Endothelial cell of umbilical vein (primary cell): ENCODE measurements around the gene MTRR. TPM values are rescaled to one million over a fixed set of nuclear protein-coding genes. Genes with fewer than 3 reads are reported as not detected.

ENCODE experiments used
- BruUV-seq: library from RNA; stranded (reverse); fragments of 400-500 nt; replicated peaks from 2 replicates; lab custom pipeline; 2021; lab: Mats Ljungman, UMichigan
- CTCF ChIA-PET: fragments of 300-600, 350-600 bp; sonication (Branson Sonifier 250); formaldehyde crosslinking; loops from one replicate; lab custom pipeline; 2021; ENCODE audit warnings: antibody characterized with exemption, inconsistent platforms; lab: Charles Lee
- POLR2A ChIA-PET: fragments of 300-600, 350-600 bp; sonication (Branson Sonifier 250); formaldehyde crosslinking; loops from one replicate; lab custom pipeline; 2021; ENCODE audit warnings: antibody characterized with exemption, inconsistent platforms; lab: Charles Lee
- DNase-seq: peaks from one replicate; pipeline ENCODE4 v3.0.0-alpha.2; 2011; ENCODE audit warnings: low read depth, low spot score
- FAIRE-seq: peaks from 2 replicates; lab custom pipeline; 2011; peaks lifted over from hg19 to GRCh38; lab: Jason Lieb, UNC
- H2AFZ ChIP-seq: 2 replicates; pipeline ENCODE4 v1.6.0; 2012; ENCODE audit warnings: low read depth, low read length, control low read depth, inconsistent platforms
- H3K27ac ChIP-seq: 2 replicates; pipeline ENCODE4 v1.5.1; 2011; ENCODE audit warnings: low read depth, mild to moderate bottlenecking, control low read depth, low read length, moderate library complexity; ENCODE audit not compliant: insufficient read depth
- H3K27me3 ChIP-seq, 2 experiments: 2 replicates each; pipeline versions ENCODE4 v1.6.0 to v1.6.1; 2011; ENCODE audit warnings: low read length in 2 of 2, mixed read lengths in 1 of 2; ENCODE audit not compliant: control insufficient read depth in 2 of 2, insufficient read depth in 2 of 2
- H3K36me3 ChIP-seq, 2 experiments: 2 replicates in 1 of 2; 3 replicates in 1 of 2; pipeline ENCODE4 v1.5.1; 2011; ENCODE audit warnings: low read length in 2 of 2, mild to moderate bottlenecking in 1 of 2, moderate library complexity in 1 of 2; ENCODE audit not compliant: control insufficient read depth in 2 of 2, insufficient read depth in 2 of 2; ENCODE audit errors: extremely low read depth in 1 of 2
- H3K4me1 ChIP-seq: 3 replicates; pipeline ENCODE4 v1.5.1; 2011; ENCODE audit warnings: mild to moderate bottlenecking, low read length; ENCODE audit not compliant: control insufficient read depth, insufficient read depth; ENCODE audit errors: extremely low read depth
- H3K4me2 ChIP-seq: 2 replicates; pipeline ENCODE4 v1.6.1; 2011; ENCODE audit warnings: low read length, control low read depth, mixed read lengths; ENCODE audit not compliant: insufficient read depth
- H3K4me3 ChIP-seq, 3 experiments: fragments of 200-600 bp in 1 of 3; sonication (generic), shearing (Covaris generic) in 1 of 3; replicated peaks in 1 of 3; 2 replicates each; pipeline ENCODE4 v1.5.1; 2011 to 2016; ENCODE audit warnings: control low read depth in 3 of 3, low read length in 3 of 3, mild to moderate bottlenecking in 2 of 3, inconsistent platforms in 1 of 3, low read depth in 1 of 3, moderate library complexity in 1 of 3; ENCODE audit not compliant: insufficient read depth in 1 of 3
- H3K79me2 ChIP-seq: 2 replicates; pipeline ENCODE4 v1.6.0; 2012; ENCODE audit warnings: low read length, inconsistent platforms; ENCODE audit not compliant: control insufficient read depth, insufficient read depth
- H3K9ac ChIP-seq: replicated peaks from 2 replicates; pipeline ENCODE3; 2011; ENCODE audit warnings: low read length, control low read depth; ENCODE audit not compliant: insufficient read depth; ENCODE audit errors: extremely low read depth
- H3K9me1 ChIP-seq: replicated peaks from 3 replicates; pipeline ENCODE4 v1.6.0; 2011; ENCODE audit warnings: mild to moderate bottlenecking, low read length; ENCODE audit not compliant: control insufficient read depth, insufficient read depth; ENCODE audit errors: extremely low read depth
- H3K9me3 ChIP-seq: replicated peaks from 2 replicates; pipeline ENCODE4 v1.5.1; 2012; ENCODE audit warnings: low read length, inconsistent platforms; ENCODE audit not compliant: control insufficient read depth, insufficient read depth
- H4K20me1 ChIP-seq: replicated peaks from 2 replicates; pipeline ENCODE3; 2011; ENCODE audit warnings: mild to moderate bottlenecking, low read length; ENCODE audit not compliant: control insufficient read depth, insufficient read depth; ENCODE audit errors: extremely low read depth
- EZH2 ChIP-seq: IDR thresholded peaks from 2 replicates; pipeline ENCODE4 v1.6.1; 2012; ENCODE audit warnings: borderline replicate concordance, low read depth, mild to moderate bottlenecking, moderate library complexity, low read length, inconsistent platforms; ENCODE audit not compliant: severe bottlenecking
- FOS ChIP-seq: IDR thresholded peaks from 2 replicates; pipeline ENCODE4 v1.6.1; 2011; ENCODE audit warnings: mild to moderate bottlenecking, low read length, moderate library complexity, borderline replicate concordance; ENCODE audit not compliant: insufficient read depth
- GATA2 ChIP-seq: IDR thresholded peaks from 2 replicates; pipeline ENCODE4 v1.7.0; 2011; ENCODE audit warnings: low read depth, mild to moderate bottlenecking, moderate library complexity, mixed read lengths, low read length; ENCODE audit not compliant: insufficient read length, insufficient read depth
- JUN ChIP-seq: IDR thresholded peaks from 2 replicates; pipeline ENCODE4 v1.6.1; 2011; ENCODE audit warnings: borderline replicate concordance, low read depth; ENCODE audit not compliant: insufficient read length, insufficient read depth
- MYC ChIP-seq: IDR thresholded peaks from one replicate; pipeline ENCODE4 v1.6.1; 2011; ENCODE audit warnings: mild to moderate bottlenecking, low read depth, low read length
- POLR2A ChIP-seq: IDR thresholded peaks from 2 replicates; pipeline ENCODE4 v1.6.1; 2012; ENCODE audit warnings: low read depth, mild to moderate bottlenecking, control low read depth, low read length
- POLR2AphosphoS5 ChIP-seq: IDR thresholded peaks from 2 replicates; pipeline ENCODE4 v1.6.1; 2012; ENCODE audit warnings: low read depth, mild to moderate bottlenecking, control low read depth, low read length, moderate library complexity; ENCODE audit not compliant: insufficient read depth
- dilution Hi-C: fragments of 300-500 bp; cut with MboI; formaldehyde crosslinking; loops from one replicate; pipeline ENCODE4 v1.15.0; 2019; ENCODE audit warnings: low sequenced_read_pairs; ENCODE audit not compliant: extremely low pct_ligation_motif_present
- intact Hi-C: fragments of 100-400 bp; cut with micrococcal nuclease; formaldehyde crosslinking; loops from one replicate; pipeline ENCODE4 v1.10.0; 2022
- polyA plus RNA-seq, 4 experiments: library from polyadenylated mRNA; depleted of rRNA in 3 of 4; stranded (reverse) in 3 of 4; unstranded in 1 of 4; fragments of >200 nt; gene quantifications; 2 replicates each; pipeline versions ENCODE4 v1.2.1 to v1.2.3, GENCODE V29; 2011 to 2012; ENCODE audit warnings: missing spikeins in 1 of 4
- total RNA-seq: library from RNA; stranded (reverse); gene quantifications from 2 replicates; pipeline ENCODE4 v1.2.3, GENCODE V29; 2021
- TF ChIP-seq, protein P1 (sequence below), 2 donors: IDR thresholded peaks; 1 replicate in 1 of 2; 2 replicates in 1 of 2; pipeline ENCODE4 v1.5.1; 2011; ENCODE audit warnings: low read length in 2 of 2, mild to moderate bottlenecking in 2 of 2, moderate library complexity in 2 of 2, control low read depth in 1 of 2, inconsistent platforms in 1 of 2, low read depth in 1 of 2; ENCODE audit not compliant: insufficient read depth in 1 of 2; ENCODE audit errors: extremely low read depth in 1 of 2
- TF ChIP-seq, protein P2 (sequence below): IDR thresholded peaks from 2 replicates; pipeline ENCODE4 v1.6.1; 2011; ENCODE audit not compliant: insufficient read depth, insufficient read length

The MTRR gene
- total and polyA plus RNA-seq, 2 donors (not counting 3 experiments of a cell fraction or from before 2014, with no cell fraction given), result 24.3 to 37.1 TPM

DNA sequence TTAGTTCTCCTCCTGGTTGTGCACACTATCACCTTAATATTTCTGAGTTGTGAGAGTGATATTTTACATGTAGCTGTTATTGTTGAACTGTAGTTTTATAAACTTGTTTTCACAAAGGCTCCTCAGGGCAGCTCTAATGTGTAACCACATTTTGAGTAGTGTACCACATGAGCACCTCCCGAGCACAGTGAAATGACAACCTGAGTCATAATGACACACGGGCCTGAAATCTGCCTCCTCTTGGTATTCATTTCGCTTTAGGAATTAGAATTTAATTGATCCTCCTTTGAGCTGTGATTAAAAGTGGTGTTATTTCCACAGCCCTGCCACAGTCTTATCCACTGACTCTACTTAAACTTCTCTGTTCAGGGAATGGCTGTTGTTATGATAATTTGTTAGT, 7.9 kb downstream of the MTRR start:
- ChIA-PET POLR2A (no interaction called here), CTCF (interaction anchor here (1.4 to 2.3 kb wide), 3 partner anchors 10 to 20 kb away, joined by 3 to 16 read pairs (median 7); no protein-coding TSS in a partner anchor)
- H2AFZ ChIP-seq, result no peak overlapping the region
- dilution Hi-C loops (no loop called here), intact Hi-C loops (no loop called here)
- no TSS peak for BruUV-seq
- H3K4me2 ChIP-seq, result no peak overlapping the region
- H3K4me3 ChIP-seq, result no peak overlapping the region
- no peaks in the 10 kb centered on the region for H4K20me1 ChIP-seq
- DNase-seq (no peak), FAIRE-seq (no peak)
- H3K79me2 ChIP-seq, result peaks cover 25% of the 10 kb centered on the region
- no peak overlapping the region for H3K9ac ChIP-seq
- no peaks in the 10 kb centered on the region for H3K9me3 ChIP-seq
- TF ChIP-seq JUN (no peak), POLR2A (no peak), EZH2 (no peak), MYC (no peak), FOS (no peak), GATA2 (no peak), POLR2AphosphoS5 (no peak)
- TF ChIP-seq, protein P1, sequence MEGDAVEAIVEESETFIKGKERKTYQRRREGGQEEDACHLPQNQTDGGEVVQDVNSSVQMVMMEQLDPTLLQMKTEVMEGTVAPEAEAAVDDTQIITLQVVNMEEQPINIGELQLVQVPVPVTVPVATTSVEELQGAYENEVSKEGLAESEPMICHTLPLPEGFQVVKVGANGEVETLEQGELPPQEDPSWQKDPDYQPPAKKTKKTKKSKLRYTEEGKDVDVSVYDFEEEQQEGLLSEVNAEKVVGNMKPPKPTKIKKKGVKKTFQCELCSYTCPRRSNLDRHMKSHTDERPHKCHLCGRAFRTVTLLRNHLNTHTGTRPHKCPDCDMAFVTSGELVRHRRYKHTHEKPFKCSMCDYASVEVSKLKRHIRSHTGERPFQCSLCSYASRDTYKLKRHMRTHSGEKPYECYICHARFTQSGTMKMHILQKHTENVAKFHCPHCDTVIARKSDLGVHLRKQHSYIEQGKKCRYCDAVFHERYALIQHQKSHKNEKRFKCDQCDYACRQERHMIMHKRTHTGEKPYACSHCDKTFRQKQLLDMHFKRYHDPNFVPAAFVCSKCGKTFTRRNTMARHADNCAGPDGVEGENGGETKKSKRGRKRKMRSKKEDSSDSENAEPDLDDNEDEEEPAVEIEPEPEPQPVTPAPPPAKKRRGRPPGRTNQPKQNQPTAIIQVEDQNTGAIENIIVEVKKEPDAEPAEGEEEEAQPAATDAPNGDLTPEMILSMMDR (IDR thresholded peaks at IDR 0.05; ENCODE audit: extremely low read depth in 1 of 2, insufficient read depth in 1 of 2, low read depth in 1 of 2, low read length in 2 of 2), result no peak
- TF ChIP-seq, protein P2, sequence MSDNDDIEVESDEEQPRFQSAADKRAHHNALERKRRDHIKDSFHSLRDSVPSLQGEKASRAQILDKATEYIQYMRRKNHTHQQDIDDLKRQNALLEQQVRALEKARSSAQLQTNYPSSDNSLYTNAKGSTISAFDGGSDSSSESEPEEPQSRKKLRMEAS, result no peak
- no peak overlapping the region for H3K27ac ChIP-seq
- H3K9me1 ChIP-seq, result no peaks in the 10 kb centered on the region
- no peaks in the 10 kb centered on the region for H3K27me3 ChIP-seq
- peaks cover 15 to 16% of the 10 kb centered on the region in 2 experiments for H3K36me3 ChIP-seq
- no peaks in the 10 kb centered on the region for H3K4me1 ChIP-seq
